CD14-positive monocyte (primary cell): ENCODE data around the gene AGAP1. TPM values are rescaled to one million over a fixed set of nuclear protein-coding genes. Genes with fewer than 3 reads are reported as not detected.

Source experiments
- DNase-seq, 3 donors: peaks; one replicate each; pipeline ENCODE4 v3.0.0-alpha.2; 2011 to 2022
- H2AFZ ChIP-seq: 2 replicates; pipeline ENCODE4 v1.6.0; 2012; ENCODE audit warnings: mild to moderate bottlenecking, low read depth, low read length, inconsistent platforms; ENCODE audit not compliant: insufficient read depth, poor library complexity, severe bottlenecking
- H3K27ac ChIP-seq, 2 donors: 1 replicate in 1 of 2; 2 replicates in 1 of 2; pipeline ENCODE4 v1.5.1; 2012 to 2013; ENCODE audit warnings: low read length in 2 of 2, control low read depth in 1 of 2, inconsistent platforms in 1 of 2, low read depth in 1 of 2, mild to moderate bottlenecking in 1 of 2
- H3K27me3 ChIP-seq, 2 donors: one replicate each; pipeline versions ENCODE4 v1.6.0 to v1.6.1; 2011 to 2013; ENCODE audit warnings: low read length in 2 of 2; ENCODE audit not compliant: control insufficient read depth in 2 of 2, insufficient read depth in 2 of 2
- H3K36me3 ChIP-seq, 2 donors: replicated peaks in 1 of 2; 1 replicate in 1 of 2; 2 replicates in 1 of 2; pipeline versions ENCODE4 v1.5.1 to v1.6.1; 2012 to 2013; ENCODE audit warnings: low read length in 2 of 2, control low read depth in 1 of 2, inconsistent platforms in 1 of 2, mild to moderate bottlenecking in 1 of 2; ENCODE audit not compliant: insufficient read depth in 2 of 2, control insufficient read depth in 1 of 2
- H3K4me1 ChIP-seq, 2 donors: 1 replicate in 1 of 2; 2 replicates in 1 of 2; pipeline versions ENCODE4 v1.5.1 to v1.6.1; 2012 to 2013; ENCODE audit warnings: low read length in 2 of 2, control low read depth in 1 of 2, inconsistent platforms in 1 of 2, mild to moderate bottlenecking in 1 of 2, moderate library complexity in 1 of 2; ENCODE audit not compliant: insufficient read depth in 2 of 2, control insufficient read depth in 1 of 2
- H3K4me2 ChIP-seq: replicated peaks from 2 replicates; pipeline ENCODE3; 2012; ENCODE audit warnings: low read length, moderate library complexity, mild to moderate bottlenecking; ENCODE audit not compliant: poor library complexity, severe bottlenecking; ENCODE audit errors: extremely low read depth
- H3K4me3 ChIP-seq, 3 experiments: fragments of 200-600 bp in 1 of 3; sonication (generic) in 1 of 3; replicated peaks in 1 of 3; 1 replicate in 2 of 3; 2 replicates in 1 of 3; pipeline ENCODE4 v1.5.1; 2011 to 2013; ENCODE audit warnings: low read length in 3 of 3, mild to moderate bottlenecking in 3 of 3, control low read depth in 2 of 3, low read depth in 2 of 3, inconsistent platforms in 1 of 3, moderate library complexity in 1 of 3
- H3K79me2 ChIP-seq: 2 replicates; pipeline ENCODE4 v1.6.0; 2012; ENCODE audit warnings: mild to moderate bottlenecking, control low read depth, inconsistent platforms, low read length, moderate library complexity; ENCODE audit not compliant: insufficient read depth
- H3K9ac ChIP-seq: 2 replicates; pipeline ENCODE4 v1.6.0; 2017; ENCODE audit warnings: low read length, mild to moderate bottlenecking; ENCODE audit not compliant: insufficient read depth, poor library complexity, severe bottlenecking
- H3K9me3 ChIP-seq, 2 donors: replicated peaks in 1 of 2; 1 replicate in 1 of 2; 2 replicates in 1 of 2; pipeline versions ENCODE4 v1.5.1 to v1.6.1; 2012 to 2013; ENCODE audit warnings: low read length in 2 of 2, control low read depth in 1 of 2; ENCODE audit not compliant: control insufficient read depth in 1 of 2, insufficient read depth in 1 of 2
- H4K20me1 ChIP-seq: 2 replicates; pipeline ENCODE4 v1.6.0; 2012; ENCODE audit warnings: mild to moderate bottlenecking, low read length, control low read depth, moderate library complexity; ENCODE audit not compliant: insufficient read depth
- H3K27ac Mint-ChIP-seq, 7 donors: one replicate each; pipeline ENCODE4 v1.8.0; 2020; ENCODE audit warnings: mild to moderate bottlenecking in 7 of 7, mixed read lengths in 7 of 7, moderate library complexity in 6 of 7, inconsistent platforms in 2 of 7
- H3K27me3 Mint-ChIP-seq, 3 donors: one replicate each; pipeline ENCODE4 v1.8.0; 2021 to 2022; ENCODE audit warnings: low read depth in 3 of 3, mild to moderate bottlenecking in 3 of 3, mixed read lengths in 3 of 3, moderate library complexity in 3 of 3, inconsistent platforms in 1 of 3
- H3K36me3 Mint-ChIP-seq, 2 donors: one replicate each; pipeline ENCODE4 v1.8.0; 2020; ENCODE audit warnings: mixed read lengths in 2 of 2, inconsistent platforms in 1 of 2, mild to moderate bottlenecking in 1 of 2
- H3K4me1 Mint-ChIP-seq: one replicate; pipeline ENCODE4 v1.8.0; 2020; ENCODE audit warnings: mild to moderate bottlenecking, mixed read lengths
- H3K4me3 Mint-ChIP-seq, 2 donors: one replicate each; pipeline ENCODE4 v1.8.0; 2020; ENCODE audit warnings: mild to moderate bottlenecking in 2 of 2, mixed read lengths in 2 of 2, moderate library complexity in 1 of 2
- H3K9me3 Mint-ChIP-seq, 7 donors: one replicate each; pipeline ENCODE4 v1.8.0; 2020 to 2022; ENCODE audit warnings: mixed read lengths in 7 of 7, mild to moderate bottlenecking in 6 of 7, moderate library complexity in 6 of 7, inconsistent platforms in 2 of 7
- WGBS: methylation state at CpG from one replicate; pipeline ENCODE4 v1.1.5; 2013; ENCODE audit warnings: missing lambda C conversion rate; ENCODE audit not compliant: insufficient coverage; 5-methylcytosine and 5-hydroxymethylcytosine counted together
- intact Hi-C, 2 donors: fragments of 100-400 bp; cut with micrococcal nuclease; formaldehyde crosslinking; loops; one replicate each; pipeline versions ENCODE4 v1.15.0 to v1.15.1; 2023
- polyA plus RNA-seq, 3 donors: library from polyadenylated mRNA; depleted of rRNA in 1 of 3; unstranded in 2 of 3; stranded (reverse) in 1 of 3; fragments of 300-500 nt in 2 of 3; fragments of >200 nt in 1 of 3; fragmentation: Illumina TruSeq in 2 of 3; gene quantifications; 1 replicate in 2 of 3; 2 replicates in 1 of 3; pipeline ENCODE4 v1.2.3, GENCODE V29; 2012 to 2021
- TF ChIP-seq, protein P1 (sequence below): fragments of 200-600 bp; IDR thresholded peaks from one replicate; pipeline ENCODE4 v1.8.0; 2022; ENCODE audit warnings: antibody characterized with exemption, mild to moderate bottlenecking

AGAP1 gene
- polyA plus RNA-seq, 3 donors = 0.12 TPM; not detected in 2

DNA sequence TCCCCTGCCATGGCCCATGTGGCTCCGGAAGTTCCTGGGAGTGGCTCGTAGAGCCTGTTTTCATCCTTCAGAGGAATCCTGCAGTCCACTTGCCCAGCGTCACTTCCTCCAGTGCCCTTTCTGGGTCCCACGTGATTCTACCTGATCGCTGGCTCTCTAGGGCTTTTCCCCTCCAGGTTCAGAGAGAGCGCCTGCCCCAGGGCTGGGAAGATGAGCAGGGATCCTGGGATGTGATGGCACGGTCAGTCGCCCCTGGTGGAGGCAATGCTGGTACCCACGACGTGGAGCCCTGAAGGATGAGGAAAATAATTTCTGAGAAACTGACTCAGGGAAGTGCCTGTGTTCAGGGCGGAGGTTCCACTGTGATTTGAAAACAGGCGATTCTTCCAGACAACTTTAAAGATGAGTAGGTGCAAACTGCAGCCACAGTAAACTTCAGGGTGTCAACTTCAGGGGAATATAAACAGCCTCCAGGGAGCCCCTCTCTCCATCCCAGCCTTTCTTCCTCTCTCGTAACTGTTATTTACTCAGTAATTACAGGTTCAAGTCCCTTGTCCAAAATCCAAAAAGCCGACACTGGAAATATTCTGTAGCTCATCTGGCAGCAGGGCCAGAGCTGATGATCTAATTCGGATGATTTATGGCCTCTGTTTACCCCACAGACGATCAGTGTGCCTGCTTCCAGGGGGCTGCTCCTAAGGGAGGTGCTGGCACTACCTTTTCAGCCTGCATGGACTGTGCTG is 105.9 kb downstream of the AGAP1 start:
- Histone ChIP-seq H3K4me1 (no peaks in the 10 kb centered on the region), H4K20me1 (no peaks in the 10 kb centered on the region), H2AFZ (no peak overlapping the region), H3K27me3 (no peaks in the 10 kb centered on the region), H3K27ac (no peak overlapping the region), H3K9me3 (no peaks in the 10 kb centered on the region), H3K4me2 (no peak overlapping the region), H3K36me3 (no peaks in the 10 kb centered on the region), H3K9ac (no peak overlapping the region), H3K4me3 (no peak overlapping the region), H3K79me2 (no peaks in the 10 kb centered on the region)
- H3K4me1 Mint-ChIP-seq = no peaks in the 10 kb centered on the region
- TF ChIP-seq, protein P1, sequence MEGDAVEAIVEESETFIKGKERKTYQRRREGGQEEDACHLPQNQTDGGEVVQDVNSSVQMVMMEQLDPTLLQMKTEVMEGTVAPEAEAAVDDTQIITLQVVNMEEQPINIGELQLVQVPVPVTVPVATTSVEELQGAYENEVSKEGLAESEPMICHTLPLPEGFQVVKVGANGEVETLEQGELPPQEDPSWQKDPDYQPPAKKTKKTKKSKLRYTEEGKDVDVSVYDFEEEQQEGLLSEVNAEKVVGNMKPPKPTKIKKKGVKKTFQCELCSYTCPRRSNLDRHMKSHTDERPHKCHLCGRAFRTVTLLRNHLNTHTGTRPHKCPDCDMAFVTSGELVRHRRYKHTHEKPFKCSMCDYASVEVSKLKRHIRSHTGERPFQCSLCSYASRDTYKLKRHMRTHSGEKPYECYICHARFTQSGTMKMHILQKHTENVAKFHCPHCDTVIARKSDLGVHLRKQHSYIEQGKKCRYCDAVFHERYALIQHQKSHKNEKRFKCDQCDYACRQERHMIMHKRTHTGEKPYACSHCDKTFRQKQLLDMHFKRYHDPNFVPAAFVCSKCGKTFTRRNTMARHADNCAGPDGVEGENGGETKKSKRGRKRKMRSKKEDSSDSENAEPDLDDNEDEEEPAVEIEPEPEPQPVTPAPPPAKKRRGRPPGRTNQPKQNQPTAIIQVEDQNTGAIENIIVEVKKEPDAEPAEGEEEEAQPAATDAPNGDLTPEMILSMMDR = no peak
- no peaks in the 10 kb centered on the region for H3K36me3 Mint-ChIP-seq
- 81% methylated on average over 13 of the region's 16 CpGs for WGBS
- peaks cover 0 to 3% (median 1%) of the 10 kb centered on the region in 3 donors for H3K27me3 Mint-ChIP-seq
- H3K4me3 Mint-ChIP-seq = no peak overlapping the region
- H3K27ac Mint-ChIP-seq = no peak overlapping the region
- intact Hi-C loops = loop anchor here in 1 of 2 donors (5.0 kb wide), 1 partner anchor 148 kb away; no protein-coding TSS in a partner anchor
- peaks cover 5 to 14% (median 8%) of the 10 kb centered on the region in 7 donors for H3K9me3 Mint-ChIP-seq
- DNase-seq = no peak

DNA sequence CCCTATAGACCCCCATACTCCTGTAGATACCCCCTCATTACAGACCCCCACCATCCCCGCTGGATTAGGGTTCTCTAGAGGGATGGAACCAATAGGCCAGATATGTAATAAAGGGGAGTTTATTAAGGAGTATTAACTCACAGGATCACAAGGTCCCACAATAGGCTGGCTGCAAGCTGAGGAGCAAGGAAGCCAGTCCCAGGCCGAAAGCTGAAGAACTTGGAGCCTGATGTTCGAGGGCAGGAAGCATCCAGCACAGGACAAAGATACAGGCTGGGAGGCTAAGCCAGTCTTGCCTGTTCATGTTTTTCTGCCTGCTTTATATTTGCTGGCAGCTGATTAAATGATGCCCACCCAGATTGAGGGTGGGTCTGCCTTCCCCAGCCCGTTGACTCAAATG is 106.6 kb downstream of the AGAP1 start:
- Histone ChIP-seq H4K20me1 (no peaks in the 10 kb centered on the region), H3K4me1 (no peaks in the 10 kb centered on the region), H3K4me3 (no peak overlapping the region), H3K9me3 (no peaks in the 10 kb centered on the region), H2AFZ (no peak overlapping the region), H3K9ac (no peak overlapping the region), H3K4me2 (no peak overlapping the region), H3K27me3 (no peaks in the 10 kb centered on the region), H3K79me2 (no peaks in the 10 kb centered on the region), H3K27ac (no peak overlapping the region), H3K36me3 (no peaks in the 10 kb centered on the region)
- Mint-ChIP-seq H3K4me1 (no peaks in the 10 kb centered on the region), H3K27me3 (peaks cover 0 to 3% (median 1%) of the 10 kb centered on the region in 3 donors), H3K4me3 (no peak overlapping the region), H3K27ac (no peak overlapping the region), H3K9me3 (peaks cover 5 to 14% (median 8%) of the 10 kb centered on the region in 7 donors), H3K36me3 (no peaks in the 10 kb centered on the region)
- intact Hi-C loops = no loop called here
- TF ChIP-seq, protein P1 = no peak
- WGBS = 80% methylated on average over 3 of the region's 4 CpGs
- no peak for DNase-seq
